WI38 (cell line): ENCODE data around the gene STXBP4.
"Not testable (repeated sequence)": the region's sequence is repeated elsewhere in the genome, so short reads cannot be mapped to it uniquely, and the experiment has no call there.

ENCODE experiments used
- H3K4me3 ChIP-seq: 2 replicates; pipeline ENCODE4 v1.5.1; 2011; ENCODE audit warnings: low read depth, mild to moderate bottlenecking, control low read depth, low read length
- TF ChIP-seq, protein P1 (sequence below): IDR thresholded peaks from 2 replicates; pipeline ENCODE4 v1.5.1; 2012; ENCODE audit warnings: low read depth, mild to moderate bottlenecking, control low read depth, low read length

STXBP4 gene

GRCh38 chr17:55072898-55073297 is 104.3 kb downstream of the STXBP4 start:
- no peak overlapping the region for H3K4me3 ChIP-seq
- TF ChIP-seq, protein P1, sequence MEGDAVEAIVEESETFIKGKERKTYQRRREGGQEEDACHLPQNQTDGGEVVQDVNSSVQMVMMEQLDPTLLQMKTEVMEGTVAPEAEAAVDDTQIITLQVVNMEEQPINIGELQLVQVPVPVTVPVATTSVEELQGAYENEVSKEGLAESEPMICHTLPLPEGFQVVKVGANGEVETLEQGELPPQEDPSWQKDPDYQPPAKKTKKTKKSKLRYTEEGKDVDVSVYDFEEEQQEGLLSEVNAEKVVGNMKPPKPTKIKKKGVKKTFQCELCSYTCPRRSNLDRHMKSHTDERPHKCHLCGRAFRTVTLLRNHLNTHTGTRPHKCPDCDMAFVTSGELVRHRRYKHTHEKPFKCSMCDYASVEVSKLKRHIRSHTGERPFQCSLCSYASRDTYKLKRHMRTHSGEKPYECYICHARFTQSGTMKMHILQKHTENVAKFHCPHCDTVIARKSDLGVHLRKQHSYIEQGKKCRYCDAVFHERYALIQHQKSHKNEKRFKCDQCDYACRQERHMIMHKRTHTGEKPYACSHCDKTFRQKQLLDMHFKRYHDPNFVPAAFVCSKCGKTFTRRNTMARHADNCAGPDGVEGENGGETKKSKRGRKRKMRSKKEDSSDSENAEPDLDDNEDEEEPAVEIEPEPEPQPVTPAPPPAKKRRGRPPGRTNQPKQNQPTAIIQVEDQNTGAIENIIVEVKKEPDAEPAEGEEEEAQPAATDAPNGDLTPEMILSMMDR: no peak

GRCh38 chr17:55073467-55073866 is 104.9 kb downstream of the STXBP4 start:
- H3K4me3 ChIP-seq: not testable (repeated sequence)

- no peak overlapping the region for H3K4me3 ChIP-seq
- TF ChIP-seq, protein P1: no peak
Observed at GRCh38 chr17:55081559-55081958, 113.0 kb downstream of the STXBP4 start.

DNA sequence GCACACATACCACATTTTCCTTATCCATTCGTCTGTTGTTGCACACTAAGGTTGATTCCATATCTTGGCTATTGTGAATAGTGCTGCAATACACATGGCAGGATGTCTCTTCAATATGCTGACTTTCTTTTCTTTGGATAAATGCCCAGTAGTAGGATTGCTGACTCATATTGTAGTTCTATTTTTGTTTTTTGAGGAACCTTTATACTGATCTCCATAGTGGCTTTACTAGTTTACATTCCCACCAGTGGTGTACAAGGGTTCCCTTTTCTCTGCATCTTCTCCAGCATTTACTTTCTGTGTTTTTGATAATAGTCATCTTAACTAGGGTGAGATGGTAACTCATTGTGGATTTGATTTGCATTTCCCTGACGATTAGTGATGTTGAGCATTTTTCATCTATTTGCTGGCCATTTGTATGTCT is 118.1 kb downstream of the STXBP4 start:
- TF ChIP-seq, protein P1: no peak
- no peak overlapping the region for H3K4me3 ChIP-seq

- H3K4me3 ChIP-seq: no peak overlapping the region
- TF ChIP-seq, protein P1: no peak
Observed at GRCh38 chr17:55089256-55089655, 120.7 kb downstream of the STXBP4 start.

- no peak overlapping the region for H3K4me3 ChIP-seq
- TF ChIP-seq, protein P1: no peak
Observed at GRCh38 chr17:55090079-55090492, 121.5 kb downstream of the STXBP4 start.

DNA sequence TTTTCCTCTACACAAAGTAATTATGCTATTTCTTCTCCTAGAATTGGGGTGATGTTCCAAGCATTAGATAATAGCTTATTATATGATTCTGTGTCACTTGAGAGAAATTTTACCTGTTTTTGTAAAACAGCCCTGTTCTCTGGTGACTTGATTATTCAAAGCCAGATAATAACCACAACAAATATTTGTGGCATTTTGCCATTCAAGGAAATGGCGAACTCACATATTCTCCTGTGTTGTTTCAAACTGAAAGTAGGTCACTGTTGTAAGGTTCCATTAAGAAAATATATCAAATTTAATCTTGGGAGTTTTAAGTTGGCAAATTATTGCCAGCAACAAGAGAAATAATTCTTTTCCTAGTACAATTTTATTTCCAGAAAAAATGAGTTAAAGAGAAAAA is 124.8 kb downstream of the STXBP4 start:
- no peak overlapping the region for H3K4me3 ChIP-seq
- TF ChIP-seq, protein P1: no peak

DNA sequence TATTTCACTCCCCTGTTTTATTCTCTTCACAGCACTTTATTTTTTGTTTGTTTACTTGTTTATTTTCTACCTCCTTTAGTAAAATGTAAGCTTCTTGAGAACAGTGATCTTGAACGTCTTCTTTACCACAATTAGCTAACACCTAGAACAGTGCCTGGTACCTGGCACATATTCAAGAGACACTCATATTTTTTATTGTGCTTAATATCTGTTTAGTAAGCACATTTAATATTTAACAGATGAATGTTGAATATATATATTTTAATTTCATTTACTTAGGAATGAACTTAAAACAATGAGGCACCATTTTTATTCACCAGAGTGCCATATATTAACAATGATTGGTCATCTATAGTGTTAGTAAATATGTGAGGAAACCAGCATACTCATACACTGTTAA is 130.2 kb downstream of the STXBP4 start:
- H3K4me3 ChIP-seq: no peak overlapping the region
- TF ChIP-seq, protein P1: no peak
